H1 (cell line): ENCODE data around the gene ATG5. TPM values are rescaled to one million over a fixed set of nuclear protein-coding genes. Genes with fewer than 3 reads are reported as not detected.

ENCODE experiments used
- CTCF ChIA-PET: fragments of 300-600 bp; sonication (Branson Sonifier 250); formaldehyde crosslinking; loops from one replicate; lab custom pipeline; 2021; ENCODE audit not compliant: partially characterized antibody; lab: Charles Lee
- POLR2A ChIA-PET: fragments of 300-600 bp; sonication (Branson Sonifier 250); formaldehyde crosslinking; loops from one replicate; lab custom pipeline; 2021; ENCODE audit warnings: inconsistent platforms; ENCODE audit not compliant: partially characterized antibody; lab: Charles Lee
- DNase-seq, 2 experiments: peaks; one replicate each; pipeline versions ENCODE4 v3.0.0 to v3.0.0-alpha.2; 2010 to 2022; ENCODE audit warnings: low spot score in 2 of 2, low read depth in 1 of 2, mixed read lengths in 1 of 2
- FAIRE-seq: peaks from 2 replicates; lab custom pipeline; 2011; peaks lifted over from hg19 to GRCh38; lab: Jason Lieb, UNC
- H2AFZ ChIP-seq: 2 replicates; pipeline ENCODE4 v1.8.1; 2012; ENCODE audit warnings: low read length, inconsistent platforms
- H2AK5ac ChIP-seq: 2 replicates; pipeline ENCODE4 v1.6.1; 2013; ENCODE audit warnings: low read depth, low read length
- H2BK120ac ChIP-seq: replicated peaks from 2 replicates; pipeline ENCODE3; 2013; ENCODE audit warnings: low read depth, low read length, inconsistent platforms
- H2BK12ac ChIP-seq: 2 replicates; pipeline ENCODE4 v1.6.1; 2013; ENCODE audit warnings: low read depth, low read length
- H2BK15ac ChIP-seq: 2 replicates; pipeline ENCODE4 v1.6.1; 2013; ENCODE audit warnings: low read length
- H2BK20ac ChIP-seq: 2 replicates; pipeline ENCODE4 v1.6.1; 2013; ENCODE audit warnings: low read length
- H2BK5ac ChIP-seq: 2 replicates; pipeline ENCODE4 v1.6.1; 2013; ENCODE audit warnings: low read depth, low read length
- H3K14ac ChIP-seq: 2 replicates; pipeline ENCODE4 v1.6.1; 2013; ENCODE audit warnings: inconsistent platforms; ENCODE audit not compliant: insufficient read length
- H3K18ac ChIP-seq: 2 replicates; pipeline ENCODE4 v1.6.1; 2013; ENCODE audit warnings: low read length; ENCODE audit errors: extremely low read depth
- H3K23ac ChIP-seq: 2 replicates; pipeline ENCODE4 v1.6.1; 2013; ENCODE audit warnings: inconsistent platforms; ENCODE audit not compliant: insufficient read length
- H3K23me2 ChIP-seq: 2 replicates; pipeline ENCODE4 v1.6.1; 2013; ENCODE audit warnings: low read depth, low read length
- H3K27ac ChIP-seq: 2 replicates; pipeline ENCODE4 v1.6.1; 2011; ENCODE audit warnings: low read depth, low read length, inconsistent platforms
- H3K27me3 ChIP-seq, 4 experiments: replicated peaks in 1 of 4; 1 replicate in 1 of 4; 2 replicates in 3 of 4; pipeline versions ENCODE4 v1.6.1 to v1.8.1; 2011 to 2013; ENCODE audit warnings: low read length in 3 of 4, mild to moderate bottlenecking in 3 of 4, inconsistent platforms in 2 of 4, mixed read lengths in 2 of 4, moderate library complexity in 1 of 4; ENCODE audit not compliant: control insufficient read depth in 3 of 4, insufficient read depth in 3 of 4; ENCODE audit errors: extremely low read depth in 1 of 4
- H3K36me3 ChIP-seq, 4 experiments: 2 replicates each; pipeline versions ENCODE4 v1.6.1 to v1.8.1; 2011 to 2013; ENCODE audit warnings: mild to moderate bottlenecking in 4 of 4, low read length in 3 of 4, moderate library complexity in 2 of 4, control low read depth in 1 of 4, inconsistent platforms in 1 of 4; ENCODE audit not compliant: insufficient read depth in 4 of 4, control insufficient read depth in 2 of 4
- H3K4ac ChIP-seq: replicated peaks from 2 replicates; pipeline ENCODE3; 2013; ENCODE audit warnings: low read length, low read depth, mixed read lengths, inconsistent platforms; ENCODE audit not compliant: insufficient read length
- H3K4me1 ChIP-seq, 4 experiments: replicated peaks in 1 of 4; 1 replicate in 1 of 4; 2 replicates in 3 of 4; pipeline versions ENCODE4 v1.6.1 to v1.8.1; 2011 to 2013; ENCODE audit warnings: low read length in 3 of 4, inconsistent platforms in 2 of 4, mixed read lengths in 1 of 4; ENCODE audit not compliant: insufficient read depth in 4 of 4, control insufficient read depth in 3 of 4
- H3K4me2 ChIP-seq, 2 experiments: 2 replicates each; pipeline versions ENCODE4 v1.6.1 to v1.8.1; 2011 to 2013; ENCODE audit warnings: low read depth in 2 of 2, low read length in 2 of 2, control low read depth in 1 of 2, inconsistent platforms in 1 of 2, mild to moderate bottlenecking in 1 of 2; ENCODE audit not compliant: insufficient read depth in 1 of 2
- H3K4me3 ChIP-seq, 4 experiments: fragments of 200-600, 300-600 bp in 1 of 4; sonication (generic), shearing (Covaris generic), sonication (Bioruptor Twin) in 1 of 4; 2 replicates each; pipeline versions ENCODE4 v1.5.1 to v1.8.1; 2011 to 2016; ENCODE audit warnings: low read length in 4 of 4, low read depth in 3 of 4, control low read depth in 2 of 4, inconsistent platforms in 2 of 4, mild to moderate bottlenecking in 2 of 4, mixed read lengths in 1 of 4, moderate library complexity in 1 of 4; ENCODE audit not compliant: insufficient read depth in 2 of 4; ENCODE audit errors: extremely low read depth in 1 of 4
- H3K56ac ChIP-seq: replicated peaks from 2 replicates; pipeline ENCODE3; 2013; ENCODE audit warnings: low read depth, mild to moderate bottlenecking, mixed read lengths, low read length, inconsistent platforms; ENCODE audit not compliant: insufficient read length
- H3K79me1 ChIP-seq: 2 replicates; pipeline ENCODE4 v1.6.1; 2013; ENCODE audit warnings: low read depth, low read length, control low read depth
- H3K79me2 ChIP-seq, 2 experiments: 2 replicates each; pipeline versions ENCODE4 v1.6.1 to v1.8.1; 2012 to 2013; ENCODE audit warnings: low read length in 2 of 2, mild to moderate bottlenecking in 2 of 2, inconsistent platforms in 1 of 2; ENCODE audit not compliant: insufficient read depth in 2 of 2, control insufficient read depth in 1 of 2
- H3K9ac ChIP-seq, 4 experiments: replicated peaks in 1 of 4; 1 replicate in 1 of 4; 2 replicates in 3 of 4; pipeline versions ENCODE4 v1.6.1 to v1.8.1; 2011 to 2013; ENCODE audit warnings: low read depth in 3 of 4, low read length in 3 of 4, control low read depth in 2 of 4, mild to moderate bottlenecking in 2 of 4, moderate library complexity in 2 of 4, inconsistent platforms in 1 of 4; ENCODE audit errors: extremely low read depth in 1 of 4
- H3K9me3 ChIP-seq, 2 experiments: 2 replicates each; pipeline versions ENCODE4 v1.6.1 to v1.8.1; 2012 to 2013; ENCODE audit warnings: mild to moderate bottlenecking in 2 of 2, moderate library complexity in 2 of 2, control low read depth in 1 of 2, inconsistent platforms in 1 of 2, low read depth in 1 of 2, low read length in 1 of 2, mixed read lengths in 1 of 2; ENCODE audit not compliant: insufficient read depth in 2 of 2
- H4K20me1 ChIP-seq, 2 experiments: replicated peaks in 1 of 2; 2 replicates each; pipeline versions ENCODE3 to v1.8.1; 2011 to 2013; ENCODE audit warnings: inconsistent platforms in 2 of 2, low read length in 2 of 2, mild to moderate bottlenecking in 1 of 2; ENCODE audit not compliant: insufficient read depth in 2 of 2, control insufficient read depth in 1 of 2
- H4K5ac ChIP-seq: 2 replicates; pipeline ENCODE4 v1.6.1; 2013; ENCODE audit warnings: low read length, low read depth, mixed read lengths, inconsistent platforms; ENCODE audit not compliant: insufficient read length
- H4K8ac ChIP-seq: 2 replicates; pipeline ENCODE4 v1.8.0; 2013; ENCODE audit warnings: mild to moderate bottlenecking, moderate library complexity, low read length, inconsistent platforms; ENCODE audit not compliant: insufficient read depth; ENCODE audit errors: extremely low read depth
- H4K91ac ChIP-seq: replicated peaks from 2 replicates; pipeline ENCODE3; 2013; ENCODE audit warnings: low read length, mixed read lengths, inconsistent platforms; ENCODE audit not compliant: insufficient read length
- ATF3 ChIP-seq: IDR thresholded peaks from 2 replicates; pipeline ENCODE4 v1.6.1; 2011; ENCODE audit warnings: low read depth, mild to moderate bottlenecking, low read length; ENCODE audit not compliant: insufficient read depth
- BACH1 ChIP-seq: IDR thresholded peaks from 2 replicates; pipeline ENCODE4 v1.6.1; 2012; ENCODE audit warnings: low read length, improper control_type of control experiment
- BRCA1 ChIP-seq: IDR thresholded peaks from 2 replicates; pipeline ENCODE4 v1.6.1; 2012; ENCODE audit warnings: low read depth, low read length, improper control_type of control experiment
- EGR1 ChIP-seq: IDR thresholded peaks from 2 replicates; pipeline ENCODE4 v1.6.1; 2011; ENCODE audit warnings: low read depth, low read length, borderline replicate concordance
- EZH2 ChIP-seq: fragments of 200-600 bp; sonication (generic); IDR thresholded peaks from 2 replicates; pipeline ENCODE4 v1.7.1; 2012; ENCODE audit warnings: low read depth, mild to moderate bottlenecking, moderate library complexity, low read length, inconsistent platforms; ENCODE audit not compliant: severe bottlenecking
- JUN ChIP-seq: IDR thresholded peaks from 2 replicates; pipeline ENCODE4 v1.6.1; 2011; ENCODE audit warnings: low read depth, mild to moderate bottlenecking, improper control_type of control experiment, low read length
- MAFK ChIP-seq: IDR thresholded peaks from 2 replicates; pipeline ENCODE4 v1.6.1; 2012; ENCODE audit warnings: low read depth, mild to moderate bottlenecking, improper control_type of control experiment, low read length
- MAX ChIP-seq: IDR thresholded peaks from 2 replicates; pipeline ENCODE4 v1.6.1; 2012; ENCODE audit warnings: inconsistent platforms
- PHF8 ChIP-seq: fragments of 200-600 bp; sonication (generic); conservative IDR thresholded peaks from 2 replicates; pipeline ENCODE4 v1.7.1; 2012; ENCODE audit warnings: low read depth, mild to moderate bottlenecking, inconsistent platforms, low read length, moderate library complexity
- POLR2A ChIP-seq, 2 experiments: IDR thresholded peaks; 1 replicate in 1 of 2; 2 replicates in 1 of 2; pipeline ENCODE4 v1.6.1; 2011; ENCODE audit warnings: low read depth in 2 of 2, low read length in 2 of 2, mild to moderate bottlenecking in 2 of 2; ENCODE audit errors: control extremely low read depth in 1 of 2
- POLR2AphosphoS5 ChIP-seq: IDR thresholded peaks from 2 replicates; pipeline ENCODE4 v1.6.1; 2011; ENCODE audit warnings: low read depth, low read length
- SAP30 ChIP-seq: fragments of 300-600 bp; sonication (generic); IDR thresholded peaks from 2 replicates; pipeline ENCODE4 v1.7.1; 2012; ENCODE audit warnings: low read length, moderate library complexity, mild to moderate bottlenecking, inconsistent platforms; ENCODE audit not compliant: insufficient read depth, insufficient replicate concordance
- SIX5 ChIP-seq: IDR thresholded peaks from 2 replicates; pipeline ENCODE4 v1.6.1; 2011; ENCODE audit warnings: mild to moderate bottlenecking, low read depth, low read length
- SRF ChIP-seq: IDR thresholded peaks from 2 replicates; pipeline ENCODE4 v1.6.1; 2011; ENCODE audit warnings: mild to moderate bottlenecking, low read depth, low read length, moderate library complexity
- SUZ12 ChIP-seq: fragments of 200-600 bp; sonication (generic); IDR thresholded peaks from 2 replicates; pipeline ENCODE4 v1.6.1; 2012; ENCODE audit warnings: mild to moderate bottlenecking, inconsistent platforms, low read length, moderate library complexity, mixed read lengths
- WGBS, 2 experiments: shearing (Covaris generic) in 1 of 2; methylation state at CpG; one replicate each; pipeline versions ENCODE4 v1.1.6 to v1.1.7; 2013 to 2015; ENCODE audit warnings: low lambda C conversion rate in 2 of 2, mixed read lengths in 2 of 2, inconsistent platforms in 1 of 2, low coverage in 1 of 2, missing lambda C conversion rate in 1 of 2; ENCODE audit not compliant: insufficient replicate concordance in 2 of 2, insufficient coverage in 1 of 2, insufficient read length in 1 of 2; ENCODE audit errors: extremely low coverage in 1 of 2, missing lambda C conversion rate in 1 of 2; 5-methylcytosine and 5-hydroxymethylcytosine counted together
- polyA plus RNA-seq, 7 experiments: library from polyadenylated mRNA; depleted of rRNA in 3 of 7; stranded (reverse) in 5 of 7; unstranded in 2 of 7; fragments of >200 nt in 5 of 7; fragments of 200-250 nt in 2 of 7; gene quantifications; 1 replicate in 5 of 7; 2 replicates in 1 of 7; 4 replicates in 1 of 7; pipeline versions ENCODE4 v1.2.1 to v1.2.3, GENCODE V29; 2011 to 2013; ENCODE audit warnings: missing spikeins in 2 of 7, mixed read lengths in 2 of 7
- total RNA-seq: library from RNA; stranded (reverse); fragmentation: NEBNext Ultra II Directional; extraction: Animal tissue kit (Norgen Biotek cat#: 25700); gene quantifications from 2 replicates; pipeline ENCODE4 v1.2.1, GENCODE V29; 2021

ATG5 gene
- total and polyA plus RNA-seq, 2 of the 8 experiments (the other 6 are each of a cell fraction or from before 2014, with no cell fraction given): 18.2 to 39.0 TPM

GRCh38 chr6:106293116-106293515 is 32.4 kb downstream of the ATG5 start:
- H2BK15ac ChIP-seq: no peak overlapping the region
- H3K27me3 ChIP-seq: no peaks in the 10 kb centered on the region
- H3K79me2 ChIP-seq: peaks cover 0 to 37% of the 10 kb centered on the region in 2 experiments; a peak in 2 of 4 replicates
- CTCF ChIA-PET: no interaction called here
- peaks cover 0 to 1% of the 10 kb centered on the region in 2 experiments for H4K20me1 ChIP-seq
- H4K5ac ChIP-seq: no peak overlapping the region
- POLR2A ChIA-PET: interaction anchor here (0.6 kb wide), 1 partner anchor 32 kb away, joined by 3 read pairs; no protein-coding TSS in a partner anchor
- H3K18ac ChIP-seq: no peak overlapping the region
- H3K9ac ChIP-seq: no peak overlapping the region
- 95% methylated on average over 1 of the region's 1 CpG; no CpG with 5 or more reads in 1 of the 2 experiments for WGBS, 2 experiments
- H2AK5ac ChIP-seq: no peak overlapping the region
- H3K36me3 ChIP-seq: peaks cover 0 to 16% (median 5%) of the 10 kb centered on the region in 4 experiments; a peak in 6 of 8 replicates
- no peak overlapping the region for H2BK20ac ChIP-seq
- H3K79me1 ChIP-seq: no peaks in the 10 kb centered on the region
- DNase-seq (no peak), FAIRE-seq (no peak)
- H4K91ac ChIP-seq: no peak overlapping the region
- no peak overlapping the region for H3K56ac ChIP-seq
- no peak overlapping the region for H3K23ac ChIP-seq
- no peak overlapping the region for H4K8ac ChIP-seq
- no peak overlapping the region for H2BK12ac ChIP-seq
- no peak overlapping the region for H2BK120ac ChIP-seq
- H3K4me2 ChIP-seq: no peak overlapping the region
- no peak for TF ChIP-seq PHF8
- no peak for TF ChIP-seq SIX5
- no peak for TF ChIP-seq EGR1
- no peak for TF ChIP-seq SUZ12
- TF ChIP-seq MAFK: no peak
- no peak for TF ChIP-seq ATF3
- TF ChIP-seq SAP30: no peak
- no peak for TF ChIP-seq BACH1
- no peak for TF ChIP-seq EZH2
- TF ChIP-seq POLR2AphosphoS5: no peak
- TF ChIP-seq SRF: no peak
- no peak for TF ChIP-seq BRCA1
- no peak for TF ChIP-seq JUN
- TF ChIP-seq POLR2A (IDR thresholded peaks at IDR 0.05; ENCODE audit: control extremely low read depth in 1 of 2, low read depth in 2 of 2, low read length in 2 of 2): no peak
- TF ChIP-seq MAX: no peak
- H3K4me1 ChIP-seq: no peaks in the 10 kb centered on the region; a peak in 1 of 7 replicates
- H3K23me2 ChIP-seq: no peaks in the 10 kb centered on the region
- H3K27ac ChIP-seq: no peak overlapping the region
- H3K4me3 ChIP-seq: no peak overlapping the region
- H3K4ac ChIP-seq: no peak overlapping the region
- no peak overlapping the region for H2AFZ ChIP-seq
- no peak overlapping the region for H3K14ac ChIP-seq
- H3K9me3 ChIP-seq: no peaks in the 10 kb centered on the region
- no peak overlapping the region for H2BK5ac ChIP-seq
